HG02973 (cell line): ENCODE results near the gene MOB2.
"Not testable (repeated sequence)": the region's sequence is repeated elsewhere in the genome, so short reads cannot be mapped to it uniquely, and the experiment has no call there.

ENCODE experiments used
- ATAC-seq: cut with Tn5 transposase; IDR thresholded peaks from one replicate; pipeline ENCODE4 v1.9.1; 2021; ENCODE audit warnings: moderate library complexity; ENCODE audit not compliant: unreplicated experiment

Gene MOB2

GRCh38 chr11:1423406-1423805 is 63.2 kb downstream of the MOB2 start:
- ATAC-seq = not testable (repeated sequence)

- ATAC-seq = no peak
Measured at GRCh38 chr11:1422981-1423380, 63.6 kb downstream of the MOB2 start.

GRCh38 chr11:1422481-1422880 is 64.1 kb downstream of the MOB2 start:
- no peak for ATAC-seq

DNA sequence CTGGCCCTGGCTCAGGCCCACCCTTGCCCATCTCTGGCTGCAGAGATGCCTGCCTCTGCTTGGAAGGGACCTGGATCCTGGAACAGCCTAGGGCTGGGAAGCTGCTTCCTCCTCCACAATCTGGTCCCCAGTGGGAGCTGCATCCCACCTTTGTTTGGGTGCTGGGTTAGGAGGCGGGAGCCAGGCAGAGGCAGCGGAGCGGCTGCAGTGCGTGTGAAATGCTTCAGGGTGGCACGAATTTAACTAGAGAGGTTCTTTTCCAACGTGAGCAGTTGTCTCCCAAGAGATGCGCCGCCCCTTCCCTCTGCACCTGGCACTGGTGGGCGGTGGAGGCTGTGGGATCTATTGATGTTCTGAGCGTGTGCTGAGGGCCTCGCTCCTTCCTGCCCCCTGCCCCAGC is 65.3 kb downstream of the MOB2 start:
- no peak for ATAC-seq

- no peak for ATAC-seq
Measured at GRCh38 chr11:1419811-1420210, 66.8 kb downstream of the MOB2 start.
